ENCODE results near the gene CCDC172.

Gene CCDC172

GRCh38 chr10:116429288-116429977 is 105.2 kb downstream of the CCDC172 start:
- DNase-seq (ENCODE audit: low read depth in 2 of 2, low spot score in 1 of 2), result no peak
